ENCODE results near the gene LVRN. TPM values are rescaled to one million over a fixed set of nuclear protein-coding genes. Genes with fewer than 3 reads are reported as not detected.

The LVRN gene
- total and polyA plus RNA-seq, 2 of the 4 experiments (the other 2 are of a cell fraction): 0.10 to 0.18 TPM

- in situ Hi-C loops (cut with MboI; ENCODE audit: low sequenced_read_pairs) (no loop called here), dilution Hi-C loops (cut with HindIII; ENCODE audit: low sequenced_read_pairs, unreplicated experiment) (no loop called here), intact Hi-C loops (cut with micrococcal nuclease) (no loop called here)
- Histone ChIP-seq H4K91ac (ENCODE audit: insufficient read depth, low read depth, low read length) (no peak overlapping the region), H3K27me3 (ENCODE audit: control insufficient read depth, insufficient read depth, low read length) (peaks cover 11% of the 10 kb centered on the region), H3K4ac (ENCODE audit: low read depth, low read length) (no peak overlapping the region), H3K14ac (replicated peaks; ENCODE audit: low read depth, low read length) (no peak overlapping the region), H4K8ac (ENCODE audit: low read depth in 2 of 2, low read length in 2 of 2) (no peak overlapping the region), H3K23ac (ENCODE audit: low read depth, low read length) (no peak overlapping the region), H3K4me1 (ENCODE audit: control insufficient read depth, insufficient read depth, low read length) (no peaks in the 10 kb centered on the region), H3K56ac (ENCODE audit: extremely low read depth, insufficient read depth, low read length) (no peak overlapping the region), H3K4me3 (ENCODE audit: insufficient read depth, low read depth, low read length) (no peak overlapping the region), H3K9ac (ENCODE audit: low read depth, low read length) (no peak overlapping the region), H3K27ac (ENCODE audit: insufficient read depth, low read length) (no peak overlapping the region), H4K20me1 (ENCODE audit: insufficient read depth, low read length) (no peaks in the 10 kb centered on the region), H4K5ac (ENCODE audit: low read depth, low read length) (no peak overlapping the region), H3K4me2 (ENCODE audit: low read depth, low read length) (no peak overlapping the region), H2AFZ (replicated peaks; ENCODE audit: low read length, poor library complexity) (no peak overlapping the region), H2AK5ac (ENCODE audit: low read depth, low read length) (no peak overlapping the region), H2AK9ac (replicated peaks; ENCODE audit: low read depth, low read length, poor library complexity) (no peak overlapping the region), H3K36me3 (ENCODE audit: control insufficient read depth, insufficient read depth, low read length) (no peaks in the 10 kb centered on the region), H3K79me1 (ENCODE audit: low read depth in 1 of 2, low read length in 2 of 2) (no peaks in the 10 kb centered on the region), H2BK120ac (ENCODE audit: low read depth, low read length) (no peak overlapping the region), H2BK20ac (ENCODE audit: low read depth, low read length) (no peak overlapping the region), H2BK15ac (ENCODE audit: low read depth, low read length) (no peak overlapping the region), H2BK5ac (ENCODE audit: low read depth, low read length, poor library complexity, severe bottlenecking) (no peak overlapping the region), H3K9me1 (ENCODE audit: insufficient read depth, low read length) (no peaks in the 10 kb centered on the region; the same call in 1 of the 2 replicates), H3K9me3 (ENCODE audit: control insufficient read depth, insufficient read depth, low read length) (no peaks in the 10 kb centered on the region), H3K18ac (ENCODE audit: low read depth, low read length) (no peak overlapping the region)
- ATAC-seq (ENCODE audit: low read depth): no peak
- ChIA-PET CTCF (no interaction called here), POLR2A (ENCODE audit: unreplicated experiment) (no interaction called here)
- no peak for DNase-seq
- TF ChIP-seq MAFK (IDR thresholded peaks at IDR 0.05; ENCODE audit: low read depth, low read length): no peak
- no peak for TF ChIP-seq BHLHE40 (IDR thresholded peaks at IDR 0.05; ENCODE audit: low read depth, low read length)
- TF ChIP-seq SMC3 (IDR thresholded peaks at IDR 0.05; ENCODE audit: low read depth, low read length): no peak
- no peak for TF ChIP-seq USF2 (IDR thresholded peaks at IDR 0.05; ENCODE audit: low read depth, low read length)
- no peak for TF ChIP-seq RAD21 (IDR thresholded peaks at IDR 0.05; ENCODE audit: low read length)
- no peak for TF ChIP-seq ELK1 (IDR thresholded peaks at IDR 0.05; ENCODE audit: borderline replicate concordance, low read depth, low read length)
- TF ChIP-seq RCOR1 (IDR thresholded peaks at IDR 0.05; ENCODE audit: insufficient replicate concordance, low read length): no peak
- TF ChIP-seq RFX5 (IDR thresholded peaks at IDR 0.05; ENCODE audit: low read depth, low read length): no peak
- TF ChIP-seq, protein P1, sequence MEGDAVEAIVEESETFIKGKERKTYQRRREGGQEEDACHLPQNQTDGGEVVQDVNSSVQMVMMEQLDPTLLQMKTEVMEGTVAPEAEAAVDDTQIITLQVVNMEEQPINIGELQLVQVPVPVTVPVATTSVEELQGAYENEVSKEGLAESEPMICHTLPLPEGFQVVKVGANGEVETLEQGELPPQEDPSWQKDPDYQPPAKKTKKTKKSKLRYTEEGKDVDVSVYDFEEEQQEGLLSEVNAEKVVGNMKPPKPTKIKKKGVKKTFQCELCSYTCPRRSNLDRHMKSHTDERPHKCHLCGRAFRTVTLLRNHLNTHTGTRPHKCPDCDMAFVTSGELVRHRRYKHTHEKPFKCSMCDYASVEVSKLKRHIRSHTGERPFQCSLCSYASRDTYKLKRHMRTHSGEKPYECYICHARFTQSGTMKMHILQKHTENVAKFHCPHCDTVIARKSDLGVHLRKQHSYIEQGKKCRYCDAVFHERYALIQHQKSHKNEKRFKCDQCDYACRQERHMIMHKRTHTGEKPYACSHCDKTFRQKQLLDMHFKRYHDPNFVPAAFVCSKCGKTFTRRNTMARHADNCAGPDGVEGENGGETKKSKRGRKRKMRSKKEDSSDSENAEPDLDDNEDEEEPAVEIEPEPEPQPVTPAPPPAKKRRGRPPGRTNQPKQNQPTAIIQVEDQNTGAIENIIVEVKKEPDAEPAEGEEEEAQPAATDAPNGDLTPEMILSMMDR (conservative IDR thresholded peaks at IDR 0.05; ENCODE audit: low read depth, low read length): no peak
- no peak for TF ChIP-seq NFE2L2 (IDR thresholded peaks at IDR 0.05; ENCODE audit: low read depth, low read length)
- no peak for TF ChIP-seq CHD1 (IDR thresholded peaks at IDR 0.05; ENCODE audit: low read depth, low read length)
- TF ChIP-seq CEBPB (IDR thresholded peaks at IDR 0.05; ENCODE audit: low read depth, low read length): no peak
- no peak for TF ChIP-seq POLR2A (IDR thresholded peaks at IDR 0.05; ENCODE audit: low read depth, low read length)
- TF ChIP-seq MAZ (IDR thresholded peaks at IDR 0.05; ENCODE audit: borderline replicate concordance, low read depth, low read length): no peak
- no peak for TF ChIP-seq MXI1 (IDR thresholded peaks at IDR 0.05; ENCODE audit: borderline replicate concordance, low read depth, low read length)
- no peak for TF ChIP-seq FOS (IDR thresholded peaks at IDR 0.05; ENCODE audit: low read depth, low read length)
- BruUV-seq (replicated peaks): no TSS peak
Measured at GRCh38 chr5:116042375-116042774, 80.1 kb downstream of the LVRN start.
